HL-60 (cell line): ENCODE results near the gene COG1.

Experiments used
- GABPA ChIP-seq: IDR thresholded peaks from 2 replicates; pipeline ENCODE4 v1.6.1; 2012; ENCODE audit warnings: low read depth
- POLR2AphosphoS5 ChIP-seq: IDR thresholded peaks from 2 replicates; pipeline ENCODE4 v1.6.1; 2012; ENCODE audit warnings: low read depth
- TF ChIP-seq, protein P1 (sequence below): IDR thresholded peaks from one replicate; pipeline ENCODE4 v1.5.1; 2011; ENCODE audit warnings: low read length, control low read depth, inconsistent platforms; ENCODE audit not compliant: insufficient read depth
- TF ChIP-seq, protein P2 (sequence below): IDR thresholded peaks from 2 replicates; pipeline ENCODE4 v1.6.1; 2012; ENCODE audit warnings: low read depth; ENCODE audit not compliant: insufficient replicate concordance

DNA sequence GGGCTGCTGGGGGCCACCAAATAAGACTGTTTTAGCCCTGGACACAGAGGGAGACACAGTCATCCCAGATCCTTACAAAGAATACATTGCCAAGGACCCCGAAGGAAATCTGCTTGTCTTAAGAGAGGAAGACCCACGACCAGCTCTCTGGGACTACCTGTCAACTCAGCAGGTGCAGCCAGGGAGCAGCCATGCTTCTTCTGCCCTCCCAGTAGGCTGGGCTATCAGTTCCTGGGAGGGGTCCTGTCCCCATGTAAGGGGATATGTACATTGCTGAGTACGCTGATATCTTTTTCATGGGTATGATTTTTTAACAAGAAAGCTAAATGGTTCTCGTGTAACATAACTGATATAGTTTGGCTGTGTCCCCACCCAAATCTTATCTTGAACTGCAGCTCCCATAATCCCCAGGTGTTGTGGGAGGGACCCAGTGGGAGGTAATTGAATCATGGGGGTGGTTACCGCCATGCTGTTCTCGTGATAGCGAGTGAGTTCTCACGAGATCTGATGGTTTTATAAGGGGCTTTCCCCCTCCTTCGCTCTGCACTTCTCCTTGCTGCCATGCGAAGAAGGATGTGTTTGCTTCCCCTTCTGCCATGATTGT is 16.8 kb upstream of the COG1 start:
- TF ChIP-seq, protein P1, sequence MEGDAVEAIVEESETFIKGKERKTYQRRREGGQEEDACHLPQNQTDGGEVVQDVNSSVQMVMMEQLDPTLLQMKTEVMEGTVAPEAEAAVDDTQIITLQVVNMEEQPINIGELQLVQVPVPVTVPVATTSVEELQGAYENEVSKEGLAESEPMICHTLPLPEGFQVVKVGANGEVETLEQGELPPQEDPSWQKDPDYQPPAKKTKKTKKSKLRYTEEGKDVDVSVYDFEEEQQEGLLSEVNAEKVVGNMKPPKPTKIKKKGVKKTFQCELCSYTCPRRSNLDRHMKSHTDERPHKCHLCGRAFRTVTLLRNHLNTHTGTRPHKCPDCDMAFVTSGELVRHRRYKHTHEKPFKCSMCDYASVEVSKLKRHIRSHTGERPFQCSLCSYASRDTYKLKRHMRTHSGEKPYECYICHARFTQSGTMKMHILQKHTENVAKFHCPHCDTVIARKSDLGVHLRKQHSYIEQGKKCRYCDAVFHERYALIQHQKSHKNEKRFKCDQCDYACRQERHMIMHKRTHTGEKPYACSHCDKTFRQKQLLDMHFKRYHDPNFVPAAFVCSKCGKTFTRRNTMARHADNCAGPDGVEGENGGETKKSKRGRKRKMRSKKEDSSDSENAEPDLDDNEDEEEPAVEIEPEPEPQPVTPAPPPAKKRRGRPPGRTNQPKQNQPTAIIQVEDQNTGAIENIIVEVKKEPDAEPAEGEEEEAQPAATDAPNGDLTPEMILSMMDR: no peak
- TF ChIP-seq GABPA (no peak), POLR2AphosphoS5 (no peak)
- TF ChIP-seq, protein P2, sequence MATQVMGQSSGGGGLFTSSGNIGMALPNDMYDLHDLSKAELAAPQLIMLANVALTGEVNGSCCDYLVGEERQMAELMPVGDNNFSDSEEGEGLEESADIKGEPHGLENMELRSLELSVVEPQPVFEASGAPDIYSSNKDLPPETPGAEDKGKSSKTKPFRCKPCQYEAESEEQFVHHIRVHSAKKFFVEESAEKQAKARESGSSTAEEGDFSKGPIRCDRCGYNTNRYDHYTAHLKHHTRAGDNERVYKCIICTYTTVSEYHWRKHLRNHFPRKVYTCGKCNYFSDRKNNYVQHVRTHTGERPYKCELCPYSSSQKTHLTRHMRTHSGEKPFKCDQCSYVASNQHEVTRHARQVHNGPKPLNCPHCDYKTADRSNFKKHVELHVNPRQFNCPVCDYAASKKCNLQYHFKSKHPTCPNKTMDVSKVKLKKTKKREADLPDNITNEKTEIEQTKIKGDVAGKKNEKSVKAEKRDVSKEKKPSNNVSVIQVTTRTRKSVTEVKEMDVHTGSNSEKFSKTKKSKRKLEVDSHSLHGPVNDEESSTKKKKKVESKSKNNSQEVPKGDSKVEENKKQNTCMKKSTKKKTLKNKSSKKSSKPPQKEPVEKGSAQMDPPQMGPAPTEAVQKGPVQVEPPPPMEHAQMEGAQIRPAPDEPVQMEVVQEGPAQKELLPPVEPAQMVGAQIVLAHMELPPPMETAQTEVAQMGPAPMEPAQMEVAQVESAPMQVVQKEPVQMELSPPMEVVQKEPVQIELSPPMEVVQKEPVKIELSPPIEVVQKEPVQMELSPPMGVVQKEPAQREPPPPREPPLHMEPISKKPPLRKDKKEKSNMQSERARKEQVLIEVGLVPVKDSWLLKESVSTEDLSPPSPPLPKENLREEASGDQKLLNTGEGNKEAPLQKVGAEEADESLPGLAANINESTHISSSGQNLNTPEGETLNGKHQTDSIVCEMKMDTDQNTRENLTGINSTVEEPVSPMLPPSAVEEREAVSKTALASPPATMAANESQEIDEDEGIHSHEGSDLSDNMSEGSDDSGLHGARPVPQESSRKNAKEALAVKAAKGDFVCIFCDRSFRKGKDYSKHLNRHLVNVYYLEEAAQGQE: no peak
